Right ventricle myocardium superior (tissue), 1 donor: ENCODE results near the gene MRPS27. TPM values are rescaled to one million over a fixed set of nuclear protein-coding genes. Genes with fewer than 3 reads are reported as not detected.

ENCODE experiments used
- ATAC-seq: fragments of 200-7000 bp; cut with Tn5 transposase; one replicate; pipeline ENCODE4 v1.9.1; 2020; ENCODE audit warnings: mild to moderate bottlenecking; ENCODE audit not compliant: poor library complexity
- DNase-seq: peaks from one replicate; pipeline ENCODE4 v3.0.0-alpha.2; 2020
- intact Hi-C: fragments of 100-400 bp; cut with DNase I; formaldehyde crosslinking; loops from one replicate; pipeline ENCODE4 v1.11.2; 2022
- total RNA-seq: library from RNA; stranded (reverse); fragmentation: NEBNext Ultra II Directional; extraction: Animal tissue kit (Norgen Biotek cat#: 25700); gene quantifications from one replicate; pipeline ENCODE4 v1.2.1, GENCODE V29; 2021
- donor health status: DM: no; HTN: yes; CAD: no; lungs with severe emphysema.

Gene MRPS27
- total RNA-seq, 1 donor from 2014 or later: 69.3 TPM

GRCh38 chr5:72222521-72222920 lies 97.5 kb downstream of the MRPS27 start:
- DNase-seq (no peak), ATAC-seq (no peak)
- intact Hi-C loops: no loop called here

GRCh38 chr5:72221541-72221940 lies 98.5 kb downstream of the MRPS27 start:
- intact Hi-C loops: no loop called here
- DNase-seq: no peak
- ATAC-seq: no peak

DNA sequence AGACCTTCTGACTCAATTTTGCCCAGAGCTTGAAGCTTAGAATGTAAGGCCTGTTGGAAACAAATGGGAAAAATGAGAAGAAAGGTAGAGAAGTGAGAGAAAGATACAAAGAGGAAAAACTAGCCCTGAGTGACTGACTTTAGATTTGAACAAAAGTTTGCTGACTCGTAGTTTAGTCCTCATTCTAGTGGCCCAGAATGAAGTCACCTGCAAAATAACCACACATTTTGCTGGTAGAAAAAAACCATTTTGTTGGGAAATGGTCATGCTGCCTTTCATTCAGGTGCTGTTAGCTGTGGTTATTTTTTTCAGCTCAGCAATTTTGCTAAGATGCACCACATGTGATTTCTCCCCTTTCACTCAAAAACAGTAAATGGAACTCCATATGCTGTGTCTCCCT lies 98.9 kb downstream of the MRPS27 start:
- ATAC-seq (no peak), DNase-seq (no peak)
- intact Hi-C loops: no loop called here

GRCh38 chr5:72216756-72217155 lies 103.3 kb downstream of the MRPS27 start:
- intact Hi-C loops: no loop called here
- ATAC-seq (no peak), DNase-seq (no peak)

GRCh38 chr5:72214168-72214567 lies 105.9 kb downstream of the MRPS27 start:
- ATAC-seq (peak; percentile 85), DNase-seq (no peak)
- intact Hi-C loops: no loop called here

DNA sequence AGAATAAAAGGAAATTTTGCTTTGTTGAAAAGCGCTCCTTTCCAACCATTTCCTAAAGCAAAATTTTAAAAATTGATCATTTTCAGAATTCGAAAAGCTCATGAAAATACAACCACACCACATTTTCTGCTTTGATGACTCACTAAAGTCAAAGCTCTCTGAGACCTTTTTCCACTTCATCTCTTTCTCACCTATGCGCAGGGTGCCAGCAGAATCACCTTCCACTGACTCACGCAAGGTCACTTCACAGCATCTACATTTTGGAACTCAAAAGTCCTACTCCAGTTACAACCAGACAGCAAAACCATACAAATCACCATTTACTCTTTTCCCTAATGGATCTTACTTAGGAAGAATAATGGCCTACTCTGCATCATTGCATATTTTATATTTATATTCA lies 106.6 kb downstream of the MRPS27 start:
- DNase-seq (no peak), ATAC-seq (no peak)
- intact Hi-C loops: no loop called here

GRCh38 chr5:72212171-72212570 lies 107.9 kb downstream of the MRPS27 start:
- DNase-seq: no peak
- intact Hi-C loops: no loop called here
- ATAC-seq: no peak

DNA sequence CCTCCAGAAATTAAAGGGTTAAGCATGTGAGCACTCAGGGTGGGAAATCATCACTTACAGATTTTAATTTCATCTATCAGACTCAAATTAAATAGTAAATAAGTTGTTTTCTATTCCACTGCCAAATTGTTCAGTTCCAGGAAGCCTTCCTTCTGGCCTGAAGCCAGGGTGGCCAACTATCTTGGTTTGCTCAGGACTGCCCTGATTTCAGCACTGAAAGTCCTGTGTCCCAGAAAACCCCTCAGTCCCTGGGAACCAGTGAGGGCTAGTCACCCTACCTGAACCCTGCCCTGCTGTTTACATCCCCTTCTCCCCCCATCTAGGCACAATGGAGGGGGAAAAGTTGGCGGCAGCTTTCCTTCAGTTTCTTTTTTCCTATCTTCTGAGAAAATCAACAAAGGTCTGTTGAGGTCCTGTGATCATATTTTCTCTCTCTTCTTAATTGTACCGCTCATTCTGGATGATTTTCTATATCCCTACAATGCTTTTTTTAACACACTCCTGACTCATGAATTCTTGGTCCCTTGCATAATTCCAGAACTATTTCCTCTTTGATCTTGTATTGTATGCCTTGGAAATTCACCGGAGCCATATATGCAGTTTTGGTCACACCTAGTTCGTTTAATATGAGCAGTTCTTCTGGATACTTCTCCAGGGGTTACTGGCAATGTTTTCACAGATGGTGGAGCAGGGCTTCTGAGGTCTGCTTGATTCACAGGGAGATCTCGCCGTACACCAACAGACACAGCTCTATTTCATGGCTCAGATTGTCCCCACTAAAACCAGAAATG lies 109.0 kb downstream of the MRPS27 start:
- intact Hi-C loops: no loop called here
- DNase-seq (peak; percentile 71), ATAC-seq (peak; percentile 60)

DNA sequence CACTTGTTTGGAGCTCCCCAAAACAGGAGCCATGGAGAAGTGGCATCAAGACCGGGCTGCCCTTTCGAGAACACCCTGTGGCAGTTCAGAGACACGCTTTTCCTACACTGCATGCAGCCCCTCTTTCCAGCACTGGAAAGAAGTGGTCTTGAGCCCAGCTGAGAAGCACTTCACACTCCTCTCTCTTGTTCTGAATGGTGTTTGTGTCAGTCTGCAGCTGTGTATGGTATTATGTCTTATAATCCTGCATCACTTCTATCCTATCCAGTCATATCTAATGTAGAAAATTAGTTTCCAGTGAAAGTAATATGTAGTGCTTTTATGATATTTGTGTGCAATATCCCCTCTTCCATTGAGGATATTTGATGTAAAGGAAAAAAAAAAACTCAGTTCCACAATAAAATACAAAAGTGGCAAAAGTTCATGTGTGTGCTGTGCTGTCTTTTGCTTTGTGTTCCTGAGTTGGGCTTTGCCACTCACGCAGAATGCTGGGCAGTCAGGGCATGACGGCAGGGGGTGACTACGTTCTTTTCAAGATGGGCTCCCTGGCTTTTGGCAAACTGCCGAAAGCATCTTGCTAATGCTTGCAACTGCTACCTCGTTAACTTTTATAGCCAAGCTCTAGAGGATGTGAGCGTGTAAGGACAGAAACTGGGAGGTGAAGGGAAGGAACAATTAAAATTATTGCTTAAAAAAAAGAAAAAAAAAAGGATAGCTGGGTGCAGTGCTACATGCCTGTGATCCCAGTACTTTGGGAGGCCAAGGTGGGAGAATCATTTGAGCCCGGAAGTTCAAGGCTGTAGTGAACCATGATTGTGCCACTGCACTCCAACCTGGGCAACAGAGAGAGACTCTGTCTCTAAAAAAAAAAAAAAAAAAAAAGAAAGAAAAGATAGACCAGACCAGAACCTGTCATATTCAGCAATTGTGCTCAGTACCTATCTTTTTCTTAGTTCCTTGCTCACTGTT lies 110.6 kb downstream of the MRPS27 start:
- intact Hi-C loops: no loop called here
- ATAC-seq (no peak), DNase-seq (no peak)

- ATAC-seq (no peak), DNase-seq (no peak)
- intact Hi-C loops: no loop called here
Measured at GRCh38 chr5:72208324-72208926, 111.6 kb downstream of the MRPS27 start.

DNA sequence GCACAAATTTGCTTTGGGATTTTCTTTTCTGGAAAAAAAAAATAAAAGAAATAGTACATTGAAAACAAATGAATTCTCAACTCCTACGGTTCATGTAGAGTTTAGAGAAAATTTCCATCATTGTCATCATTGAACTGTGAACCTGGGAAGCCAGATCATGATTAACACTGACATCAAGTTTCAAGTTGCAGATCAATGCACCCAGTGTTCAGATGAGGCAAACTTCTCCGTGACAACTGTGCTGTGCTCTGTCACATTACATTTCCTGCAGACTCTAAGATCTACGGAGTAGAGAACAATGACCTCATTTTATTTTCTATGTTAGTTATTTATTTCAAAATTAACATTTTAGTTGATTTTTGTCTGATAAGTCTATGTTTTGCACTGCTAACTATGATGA lies 113.0 kb downstream of the MRPS27 start:
- intact Hi-C loops: no loop called here
- no peak for ATAC-seq
- DNase-seq: no peak

DNA sequence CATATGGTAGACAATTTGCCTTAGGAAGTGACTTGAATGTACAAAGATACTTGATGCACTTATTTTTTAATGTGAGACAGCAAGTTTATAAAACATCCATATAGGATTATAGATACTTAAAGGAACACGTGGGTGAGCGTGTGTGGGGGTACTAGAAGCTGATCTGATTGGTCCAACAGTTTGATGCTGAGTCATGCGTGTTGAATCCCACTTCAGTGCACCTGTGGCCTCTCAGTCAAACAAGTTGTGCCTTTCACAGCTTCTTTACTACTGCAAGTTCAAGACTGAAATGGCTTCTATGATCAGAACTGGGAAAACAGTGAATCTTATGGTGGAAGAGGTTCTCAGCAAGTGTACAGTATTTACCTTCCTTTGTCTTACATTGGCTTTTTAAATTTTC lies 113.9 kb downstream of the MRPS27 start:
- no peak for DNase-seq
- no peak for ATAC-seq
- intact Hi-C loops: no loop called here

DNA sequence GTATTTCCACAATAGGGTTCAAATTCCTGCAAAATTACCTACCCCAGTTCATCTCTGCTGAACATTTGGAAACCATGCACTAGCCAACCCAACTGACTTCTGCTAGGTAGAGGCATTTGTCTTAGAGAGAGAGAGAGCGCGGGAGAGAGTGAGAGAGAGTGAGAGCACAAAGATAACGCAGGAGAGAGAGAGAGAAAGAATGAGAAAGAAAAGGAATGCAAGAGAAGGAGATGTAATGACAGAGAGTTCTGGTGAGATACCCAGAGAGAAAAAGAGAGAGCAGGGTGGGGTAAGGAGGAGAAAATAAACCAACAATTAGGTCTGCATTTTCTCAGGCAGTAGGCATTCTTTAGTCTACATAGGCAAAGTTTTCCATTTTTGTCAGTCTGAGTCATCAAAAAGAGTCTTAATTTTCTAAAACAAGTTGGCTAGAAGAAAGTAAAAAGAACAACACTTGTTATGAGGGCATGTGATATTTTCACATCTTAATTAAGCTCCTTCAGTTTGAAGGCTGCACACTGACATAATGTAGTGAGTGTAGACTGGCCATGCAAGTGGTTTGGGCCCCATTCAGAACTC lies 114.5 kb downstream of the MRPS27 start:
- intact Hi-C loops: no loop called here
- no peak for ATAC-seq
- no peak for DNase-seq

GRCh38 chr5:72204946-72205345 lies 115.1 kb downstream of the MRPS27 start:
- ATAC-seq: no peak
- intact Hi-C loops: no loop called here
- DNase-seq: no peak

- DNase-seq (no peak), ATAC-seq (no peak)
- intact Hi-C loops: no loop called here
Measured at GRCh38 chr5:72203251-72203845, 116.7 kb downstream of the MRPS27 start.

GRCh38 chr5:72202331-72202825 lies 117.7 kb downstream of the MRPS27 start:
- intact Hi-C loops: no loop called here
- DNase-seq (no peak), ATAC-seq (no peak)

DNA sequence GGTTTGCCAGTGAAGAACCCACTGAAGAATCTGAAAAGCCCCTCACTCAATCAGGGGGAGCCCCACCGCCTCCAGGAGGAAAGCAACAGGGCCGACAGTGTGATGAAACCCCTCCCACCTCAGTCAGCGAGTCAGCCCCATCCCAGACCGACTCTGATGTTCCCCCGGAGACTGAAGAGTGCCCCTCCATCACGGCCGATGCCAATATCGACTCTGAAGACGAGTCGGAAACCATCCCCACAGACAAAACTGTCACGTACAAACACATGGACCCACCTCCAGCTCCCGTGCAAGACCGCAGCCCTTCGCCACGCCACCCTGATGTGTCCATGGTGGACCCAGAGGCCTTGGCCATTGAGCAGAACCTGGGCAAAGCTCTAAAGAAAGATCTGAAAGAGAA lies 120.4 kb downstream of the MRPS27 start:
- ATAC-seq: no peak
- intact Hi-C loops: no loop called here
- DNase-seq: no peak

DNA sequence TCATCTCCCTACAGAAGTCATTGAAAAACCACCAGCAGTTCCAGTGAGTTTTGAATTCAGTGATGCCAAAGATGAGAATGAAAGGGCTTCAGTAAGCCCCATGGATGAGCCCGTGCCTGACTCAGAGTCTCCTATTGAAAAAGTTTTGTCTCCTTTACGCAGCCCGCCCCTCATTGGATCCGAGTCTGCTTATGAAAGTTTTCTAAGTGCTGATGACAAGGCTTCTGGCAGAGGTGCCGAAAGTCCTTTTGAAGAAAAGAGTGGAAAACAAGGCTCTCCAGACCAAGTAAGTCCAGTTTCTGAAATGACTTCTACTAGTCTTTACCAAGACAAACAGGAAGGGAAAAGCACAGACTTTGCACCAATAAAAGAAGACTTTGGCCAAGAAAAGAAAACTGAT lies 122.6 kb downstream of the MRPS27 start:
- intact Hi-C loops: no loop called here
- no peak for ATAC-seq
- DNase-seq: no peak

GRCh38 chr5:72195581-72195980 lies 124.5 kb downstream of the MRPS27 start:
- DNase-seq (no peak), ATAC-seq (no peak)
- intact Hi-C loops: no loop called here
